ENCODE data around the gene PAPPA2.

- no peak for TF ChIP-seq CTCF (IDR thresholded peaks at IDR 0.05 in 2 of 3, conservative IDR thresholded peaks at IDR 0.05 in 1 of 3; ENCODE audit: control insufficient read depth in 2 of 3, extremely low read depth in 1 of 3, insufficient read depth in 1 of 3, low read depth in 3 of 3, low read length in 3 of 3)
- TF ChIP-seq ZNF622 (IDR thresholded peaks at IDR 0.05), result no peak
- TF ChIP-seq POLR2A (IDR thresholded peaks at IDR 0.05; ENCODE audit: low read depth, low read length), result no peak
- TF ChIP-seq USF1 (IDR thresholded peaks at IDR 0.05; ENCODE audit: borderline replicate concordance, extremely low read length, insufficient read depth, low read depth, low read length), result no peak
- TF ChIP-seq POLR2AphosphoS5 (IDR thresholded peaks at IDR 0.05; ENCODE audit: low read length), result no peak
- no peak for TF ChIP-seq SIX5 (IDR thresholded peaks at IDR 0.05; ENCODE audit: low read depth, low read length, severe bottlenecking)
- no peak for TF ChIP-seq RFX5 (IDR thresholded peaks at IDR 0.05; ENCODE audit: low read depth, low read length)
- TF ChIP-seq BRCA1 (IDR thresholded peaks at IDR 0.05; ENCODE audit: low read depth, low read length), result no peak
Measured at GRCh38 chr1:176816232-176816631, 353.3 kb downstream of the PAPPA2 start.
